ENCODE measurements around the gene TRMT10C.
"Not testable (repeated sequence)": the region's sequence is repeated elsewhere in the genome, so short reads cannot be mapped to it uniquely, and the experiment has no call there.

GRCh38 chr3:101605398-101605797 is 43.7 kb downstream of the TRMT10C start:
- TF ChIP-seq, protein P1, sequence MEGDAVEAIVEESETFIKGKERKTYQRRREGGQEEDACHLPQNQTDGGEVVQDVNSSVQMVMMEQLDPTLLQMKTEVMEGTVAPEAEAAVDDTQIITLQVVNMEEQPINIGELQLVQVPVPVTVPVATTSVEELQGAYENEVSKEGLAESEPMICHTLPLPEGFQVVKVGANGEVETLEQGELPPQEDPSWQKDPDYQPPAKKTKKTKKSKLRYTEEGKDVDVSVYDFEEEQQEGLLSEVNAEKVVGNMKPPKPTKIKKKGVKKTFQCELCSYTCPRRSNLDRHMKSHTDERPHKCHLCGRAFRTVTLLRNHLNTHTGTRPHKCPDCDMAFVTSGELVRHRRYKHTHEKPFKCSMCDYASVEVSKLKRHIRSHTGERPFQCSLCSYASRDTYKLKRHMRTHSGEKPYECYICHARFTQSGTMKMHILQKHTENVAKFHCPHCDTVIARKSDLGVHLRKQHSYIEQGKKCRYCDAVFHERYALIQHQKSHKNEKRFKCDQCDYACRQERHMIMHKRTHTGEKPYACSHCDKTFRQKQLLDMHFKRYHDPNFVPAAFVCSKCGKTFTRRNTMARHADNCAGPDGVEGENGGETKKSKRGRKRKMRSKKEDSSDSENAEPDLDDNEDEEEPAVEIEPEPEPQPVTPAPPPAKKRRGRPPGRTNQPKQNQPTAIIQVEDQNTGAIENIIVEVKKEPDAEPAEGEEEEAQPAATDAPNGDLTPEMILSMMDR (IDR thresholded peaks at IDR 0.05 in 8 of 11, conservative IDR thresholded peaks at IDR 0.05 in 3 of 11): not testable (repeated sequence)
- TF ChIP-seq POLR2AphosphoS5, POLR2A (IDR thresholded peaks at IDR 0.05): not testable (repeated sequence)
